ENCODE measurements around the gene LYPD3. TPM values are rescaled to one million over a fixed set of nuclear protein-coding genes. Genes with fewer than 3 reads are reported as not detected.

Gene LYPD3
- total RNA-seq, 4 donors from 2014 or later = 312 to 823 (median 569) TPM

- no peak for TF ChIP-seq POLR2A (IDR thresholded peaks at IDR 0.05)
- TF ChIP-seq CTCF (IDR thresholded peaks at IDR 0.05) = no peak
- intact Hi-C loops (cut with DNase I) = no loop called here
- no peaks in the 10 kb centered on the region for H3K9me3 ChIP-seq
- no peak overlapping the region for H3K4me3 ChIP-seq
- DNase-seq = no peak
- peak overlapping the region in 2 of 4 donors; percentile 90 to 92 for H3K27ac ChIP-seq
- peaks cover 0 to 47% (median 10%) of the 10 kb centered on the region in 3 donors for H3K4me1 ChIP-seq
- H3K36me3 ChIP-seq = peaks cover 0 to 57% (median 0%) of the 10 kb centered on the region in 3 donors
- H3K27me3 ChIP-seq = no peaks in the 10 kb centered on the region
Observed at GRCh38 chr19:43476606-43477005, 11.2 kb upstream of the LYPD3 start.

GRCh38 chr19:43474986-43475705 lies 9.7 kb upstream of the LYPD3 start:
- Histone ChIP-seq H3K27me3 (no peaks in the 10 kb centered on the region), H3K4me1 (peaks cover 0 to 61% (median 14%) of the 10 kb centered on the region in 3 donors), H3K36me3 (peaks cover 0 to 42% (median 0%) of the 10 kb centered on the region in 3 donors), H3K4me3 (peak overlapping the region; percentile 20 to 62 (median 42)), H3K27ac (peak overlapping the region; percentile 69 to 92 (median 86)), H3K9me3 (no peaks in the 10 kb centered on the region)
- TF ChIP-seq CTCF (IDR thresholded peaks at IDR 0.05) = no peak
- TF ChIP-seq POLR2A (IDR thresholded peaks at IDR 0.05) = peak in 1 of 4 donors; percentile 69
- intact Hi-C loops (cut with DNase I) = no loop called here
- peak; percentile 12 for DNase-seq
- WGBS, 2 donors = 12 to 16% methylated on average over 13 to 15 of the region's 46 CpGs

- H3K4me1 ChIP-seq = peaks cover 0 to 68% (median 14%) of the 10 kb centered on the region in 3 donors
- TF ChIP-seq CTCF (IDR thresholded peaks at IDR 0.05) = no peak
- TF ChIP-seq POLR2A (IDR thresholded peaks at IDR 0.05) = no peak
- H3K27ac ChIP-seq = peak overlapping the region; percentile 69 to 92 (median 86)
- no peaks in the 10 kb centered on the region for H3K9me3 ChIP-seq
- intact Hi-C loops (cut with DNase I) = no loop called here
- 52 to 67% methylated on average over 4 of the region's 4 CpGs for WGBS, 2 donors
- peaks cover 0 to 37% (median 0%) of the 10 kb centered on the region in 3 donors for H3K36me3 ChIP-seq
- no peak for DNase-seq
- peak overlapping the region in 3 of 4 donors; percentile 38 to 62 (median 45) for H3K4me3 ChIP-seq
- H3K27me3 ChIP-seq = no peaks in the 10 kb centered on the region
Observed at GRCh38 chr19:43474487-43474886, 9.1 kb upstream of the LYPD3 start.

GRCh38 chr19:43471091-43471490 lies 5.7 kb upstream of the LYPD3 start:
- TF ChIP-seq CTCF (IDR thresholded peaks at IDR 0.05) = no peak
- TF ChIP-seq POLR2A (IDR thresholded peaks at IDR 0.05) = no peak
- Histone ChIP-seq H3K4me1 (peaks cover 12 to 99% (median 35%) of the 10 kb centered on the region in 3 donors), H3K4me3 (no peak overlapping the region), H3K36me3 (peaks cover 0 to 4% (median 0%) of the 10 kb centered on the region in 3 donors), H3K27me3 (no peaks in the 10 kb centered on the region), H3K27ac (peak overlapping the region; percentile 76 to 92 (median 88)), H3K9me3 (no peaks in the 10 kb centered on the region)
- no peak for DNase-seq
- WGBS, 2 donors = 30 to 40% methylated on average over 2 to 5 of the region's 5 CpGs
- intact Hi-C loops (cut with DNase I) = no loop called here

GRCh38 chr19:43470288-43470687 lies 4.9 kb upstream of the LYPD3 start:
- no peak for TF ChIP-seq CTCF (IDR thresholded peaks at IDR 0.05)
- no peak for TF ChIP-seq POLR2A (IDR thresholded peaks at IDR 0.05)
- no peak overlapping the region for H3K4me3 ChIP-seq
- no peaks in the 10 kb centered on the region for H3K9me3 ChIP-seq
- H3K4me1 ChIP-seq = peaks cover 12 to 100% (median 39%) of the 10 kb centered on the region in 3 donors
- intact Hi-C loops (cut with DNase I) = no loop called here
- no peak for DNase-seq
- WGBS, 2 donors = 48 to 61% methylated on average over 9 to 10 of the region's 10 CpGs
- H3K27ac ChIP-seq = peak overlapping the region; percentile 78 to 92 (median 88)
- H3K36me3 ChIP-seq = no peaks in the 10 kb centered on the region
- H3K27me3 ChIP-seq = no peaks in the 10 kb centered on the region

Data from esophagus squamous epithelium (tissue), 5 donors.